Anterior cingulate cortex (tissue), 58 donors: ENCODE measurements around the gene TDP2.

Experiments
- DNase-seq, 58 donors: peaks; one replicate each; lab custom pipeline; 2025; lab: John Stamatoyannopoulos, UW

Gene TDP2

DNA sequence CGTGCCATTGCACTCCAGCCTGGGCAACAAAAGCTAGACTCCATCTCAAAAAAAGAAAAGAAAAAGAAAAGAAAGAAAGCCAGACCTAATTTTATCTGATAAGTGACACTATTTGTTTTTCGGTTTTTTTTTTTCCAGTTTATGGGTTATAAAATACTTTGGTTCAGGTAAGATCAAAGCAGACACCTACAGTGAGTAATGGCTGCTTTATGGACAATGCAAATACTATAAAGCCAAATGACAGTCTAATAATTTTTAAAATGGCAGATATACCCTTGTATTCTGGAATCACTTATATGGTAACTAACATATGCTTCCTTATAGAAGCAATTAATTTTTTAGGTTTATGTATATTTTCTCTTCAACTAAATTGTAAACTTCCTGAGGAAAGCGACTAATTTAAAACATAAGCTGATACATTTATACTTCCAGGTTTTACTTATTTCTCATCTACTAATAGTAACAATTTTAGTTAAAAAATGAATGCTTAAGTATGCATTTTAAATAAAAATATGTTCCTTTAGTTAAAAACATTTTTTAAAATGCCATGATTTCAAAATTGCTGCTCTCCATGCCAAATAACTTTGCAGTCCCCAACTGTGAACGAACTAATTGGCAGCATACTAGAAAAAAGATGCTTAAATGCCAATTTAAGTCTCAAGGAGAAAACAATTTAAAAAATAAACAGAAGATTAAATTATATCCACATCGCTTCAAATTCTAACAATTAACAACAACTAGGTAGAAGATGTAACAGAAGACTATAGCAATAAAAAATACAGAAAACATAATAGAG is 59.2 kb downstream of the TDP2 start:
- DNase-seq = no peak

DNA sequence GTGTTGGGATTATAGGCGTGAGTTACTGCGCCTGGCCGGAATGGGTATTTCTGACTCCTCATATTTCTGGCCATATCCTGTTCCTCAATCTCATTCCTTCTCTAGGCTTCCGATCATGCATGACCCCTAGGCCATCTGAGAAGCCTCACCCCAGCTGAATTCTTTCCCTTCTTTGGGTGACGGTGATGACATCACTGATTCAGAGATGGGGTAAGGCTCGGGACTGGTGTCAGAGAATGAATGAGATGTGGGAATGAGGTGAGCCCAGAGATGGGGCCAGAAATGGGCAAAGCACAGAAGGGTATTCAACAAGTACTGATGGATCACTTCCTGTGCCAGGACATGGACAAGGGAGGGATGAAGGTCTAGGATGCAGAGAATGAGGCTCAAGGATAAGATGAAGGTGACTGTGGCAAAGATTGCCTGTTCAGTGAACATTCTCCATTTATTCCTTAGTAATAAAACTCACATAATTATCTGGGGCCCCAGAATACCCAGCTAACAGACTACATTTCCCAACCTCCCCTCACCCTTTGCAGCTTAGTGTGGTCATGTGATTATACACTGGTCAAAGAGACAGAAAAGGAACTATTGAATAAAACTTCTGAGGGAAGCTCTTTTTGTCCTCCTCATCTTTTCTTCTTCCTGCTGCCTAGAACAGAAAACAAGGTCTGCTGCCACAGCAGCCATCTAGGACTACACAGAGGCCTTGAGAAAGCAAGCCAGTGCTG is 60.3 kb downstream of the TDP2 start:
- no peak for DNase-seq

DNA sequence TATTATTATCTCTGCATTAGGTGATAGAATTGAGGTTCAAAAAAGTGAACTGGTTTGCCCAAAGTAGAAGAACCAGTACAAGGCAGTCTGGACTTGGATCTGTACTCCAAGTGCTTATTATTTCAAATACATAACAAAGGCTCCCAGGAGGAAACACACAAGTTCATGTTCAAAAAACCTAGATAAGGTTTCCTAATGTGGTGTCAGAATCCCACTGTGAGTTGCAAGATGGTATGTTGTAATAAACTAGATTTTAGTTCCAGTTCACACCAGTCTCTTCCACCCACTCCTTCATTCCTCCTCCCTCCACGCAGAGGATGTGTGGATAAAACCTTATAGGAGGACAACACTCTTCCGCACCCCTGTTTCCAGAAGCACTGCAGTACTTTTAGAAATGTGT is 63.5 kb downstream of the TDP2 start:
- no peak for DNase-seq

DNA sequence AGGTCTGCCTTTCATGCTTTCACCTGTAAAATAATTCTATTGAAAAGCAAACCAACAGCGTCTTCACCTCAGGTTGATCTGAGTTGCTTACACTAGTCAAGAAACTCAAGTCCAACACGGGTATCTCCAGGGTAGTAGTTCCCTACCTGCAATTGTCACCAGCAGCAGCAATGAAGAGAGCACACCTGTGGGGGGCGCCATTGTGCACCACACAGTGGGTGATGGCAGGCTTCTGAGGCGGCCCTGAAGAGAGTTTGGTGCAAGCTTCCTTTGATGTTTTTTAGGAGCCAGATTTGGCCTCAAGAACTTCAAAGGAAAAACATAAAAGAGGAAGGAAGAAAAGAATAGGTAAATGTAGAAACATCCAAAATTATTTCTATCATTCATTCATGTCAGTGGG is 65.8 kb downstream of the TDP2 start:
- DNase-seq = no peak
